ENCODE measurements around the gene TNRC6A. TPM values are rescaled to one million over a fixed set of nuclear protein-coding genes. Genes with fewer than 3 reads are reported as not detected.

The TNRC6A gene
- total RNA-seq, 1 experiment from 2014 or later: 29.9 TPM

- DNase-seq (ENCODE audit: low read depth): no peak
These were observed 25.9 kb downstream of the TNRC6A start for GRCh38 chr16:24755201-24755874.

- DNase-seq (ENCODE audit: low read depth): peak; percentile 22
These were observed 28.9 kb downstream of the TNRC6A start for GRCh38 chr16:24758373-24758772.

- no peak for DNase-seq (ENCODE audit: low read depth)
These were observed 29.6 kb downstream of the TNRC6A start for GRCh38 chr16:24759006-24759405.

- no peak for DNase-seq (ENCODE audit: low read depth)
These were observed 32.1 kb downstream of the TNRC6A start for GRCh38 chr16:24761526-24761925.

- DNase-seq (ENCODE audit: low read depth): no peak
These were observed 35.5 kb downstream of the TNRC6A start for GRCh38 chr16:24764916-24765315.

GRCh38 chr16:24766057-24766456 is 36.6 kb downstream of the TNRC6A start:
- no peak for DNase-seq (ENCODE audit: low read depth)

GRCh38 chr16:24769806-24770205 is 40.4 kb downstream of the TNRC6A start:
- DNase-seq (ENCODE audit: low read depth): no peak

GRCh38 chr16:24771132-24771778 is 41.8 kb downstream of the TNRC6A start:
- peak; percentile 37 for DNase-seq (ENCODE audit: low read depth)

- no peak for DNase-seq (ENCODE audit: low read depth)
These were observed 42.3 kb downstream of the TNRC6A start for GRCh38 chr16:24771779-24772157.

- DNase-seq (ENCODE audit: low read depth): no peak
These were observed 44.4 kb downstream of the TNRC6A start for GRCh38 chr16:24773771-24774427.

GRCh38 chr16:24774510-24774909 is 45.1 kb downstream of the TNRC6A start:
- DNase-seq (ENCODE audit: low read depth): no peak

GRCh38 chr16:24775455-24775854 is 46.0 kb downstream of the TNRC6A start:
- DNase-seq (ENCODE audit: low read depth): no peak

GRCh38 chr16:24776501-24777220 is 47.2 kb downstream of the TNRC6A start:
- DNase-seq (ENCODE audit: low read depth): no peak

GRCh38 chr16:24778671-24779070 is 49.2 kb downstream of the TNRC6A start:
- DNase-seq (ENCODE audit: low read depth): no peak

- DNase-seq (ENCODE audit: low read depth): no peak
These were observed 51.8 kb downstream of the TNRC6A start for GRCh38 chr16:24781256-24781655.

GRCh38 chr16:24784121-24784520 is 54.7 kb downstream of the TNRC6A start:
- DNase-seq (ENCODE audit: low read depth): no peak

- no peak for DNase-seq (ENCODE audit: low read depth)
These were observed 60.4 kb downstream of the TNRC6A start for GRCh38 chr16:24789881-24790280.

GRCh38 chr16:24800586-24800985 is 71.1 kb downstream of the TNRC6A start:
- DNase-seq (ENCODE audit: low read depth): peak; percentile 71

GRCh38 chr16:24801761-24802302 is 72.4 kb downstream of the TNRC6A start:
- no peak for DNase-seq (ENCODE audit: low read depth)

GRCh38 chr16:24805484-24805883 is 76.0 kb downstream of the TNRC6A start:
- DNase-seq (ENCODE audit: low read depth): no peak

GRCh38 chr16:24807301-24807700 is 77.8 kb downstream of the TNRC6A start:
- no peak for DNase-seq (ENCODE audit: low read depth)

Measured in HT1080 (cell line).